HEK293T (cell line): ENCODE results near the gene FBXW8.

Experiments
- CTCF ChIA-PET: fragments of 350-600 bp; formaldehyde crosslinking; extraction: SDS; loops from one replicate; lab custom pipeline; 2021; ENCODE audit warnings: antibody characterized with exemption, inconsistent platforms; lab: Yijun Ruan, JAX
- POLR2A ChIA-PET: fragments of 350-600 bp; formaldehyde crosslinking; extraction: SDS; loops from one replicate; lab custom pipeline; 2020; ENCODE audit warnings: antibody characterized with exemption, inconsistent platforms; lab: Yijun Ruan, JAX
- DNase-seq: peaks from one replicate; pipeline ENCODE4 v3.0.0; 2012; ENCODE audit warnings: mixed read lengths; ENCODE audit errors: extremely low spot score
- ARNT ChIP-seq: fragments of 450-650 bp; IDR thresholded peaks from 2 replicates; pipeline ENCODE4 v1.6.1; 2017; ENCODE audit warnings: mild to moderate bottlenecking
- BHLHE40 ChIP-seq: fragments of 450-650 bp; IDR thresholded peaks from 2 replicates; pipeline ENCODE4 v1.6.1; 2016; ENCODE audit warnings: mild to moderate bottlenecking, moderate library complexity, borderline replicate concordance
- CTBP1 ChIP-seq: fragments of 450-650 bp; IDR thresholded peaks from 2 replicates; pipeline ENCODE4 v1.6.1; 2016; ENCODE audit warnings: borderline replicate concordance
- ELF4 ChIP-seq: fragments of 450-650 bp; IDR thresholded peaks from 2 replicates; pipeline ENCODE4 v1.6.1; 2017; ENCODE audit warnings: antibody characterized with exemption
- FOXA1 ChIP-seq: fragments of 450-650 bp; IDR thresholded peaks from 2 replicates; pipeline ENCODE4 v1.6.1; 2016; ENCODE audit warnings: mild to moderate bottlenecking
- FOXK2 ChIP-seq: fragments of 450-650 bp; IDR thresholded peaks from 2 replicates; pipeline ENCODE4 v1.6.1; 2016; ENCODE audit warnings: mild to moderate bottlenecking
- FOXM1 ChIP-seq: fragments of 450-650 bp; IDR thresholded peaks from 2 replicates; pipeline ENCODE4 v1.6.1; 2017; ENCODE audit warnings: mild to moderate bottlenecking, borderline replicate concordance
- HDGF ChIP-seq: fragments of 450-650 bp; IDR thresholded peaks from 2 replicates; pipeline ENCODE4 v1.6.1; 2017; ENCODE audit warnings: antibody characterized with exemption, borderline replicate concordance
- L3MBTL2 ChIP-seq: fragments of 450-650 bp; conservative IDR thresholded peaks from 2 replicates; pipeline ENCODE4 v1.6.1; 2016; ENCODE audit warnings: mild to moderate bottlenecking
- LEF1 ChIP-seq: fragments of 450-650 bp; IDR thresholded peaks from 2 replicates; pipeline ENCODE4 v1.6.1; 2017; ENCODE audit warnings: mild to moderate bottlenecking, borderline replicate concordance
- NFRKB ChIP-seq: fragments of 450-650 bp; IDR thresholded peaks from 2 replicates; pipeline ENCODE4 v1.6.1; 2016; ENCODE audit warnings: mild to moderate bottlenecking, moderate library complexity
- PKNOX1 ChIP-seq: fragments of 450-650 bp; IDR thresholded peaks from 2 replicates; pipeline ENCODE4 v1.6.1; 2016
- SP1 ChIP-seq: fragments of 450-650 bp; IDR thresholded peaks from 2 replicates; pipeline ENCODE4 v1.6.1; 2017
- SUZ12 ChIP-seq: fragments of 450-650 bp; IDR thresholded peaks from 2 replicates; pipeline ENCODE4 v1.6.1; 2016; ENCODE audit warnings: mild to moderate bottlenecking
- TARDBP ChIP-seq: fragments of 450-650 bp; IDR thresholded peaks from 2 replicates; pipeline ENCODE4 v1.6.1; 2016
- ZNF384 ChIP-seq: fragments of 450-650 bp; IDR thresholded peaks from 2 replicates; pipeline ENCODE4 v1.6.1; 2016

FBXW8 gene

GRCh38 chr12:117023998-117024960 is 113.5 kb downstream of the FBXW8 start:
- no peak for TF ChIP-seq SUZ12
- no peak for TF ChIP-seq CTBP1
- no peak for TF ChIP-seq L3MBTL2
- no peak for TF ChIP-seq FOXK2
- ChIA-PET CTCF (interaction anchor here (0.6 to 1.6 kb wide), 3 partner anchors 82 to 104 kb away, joined by 3 to 4 read pairs (median 4); no protein-coding TSS in a partner anchor), POLR2A (no interaction called here)
- no peak for DNase-seq

DNA sequence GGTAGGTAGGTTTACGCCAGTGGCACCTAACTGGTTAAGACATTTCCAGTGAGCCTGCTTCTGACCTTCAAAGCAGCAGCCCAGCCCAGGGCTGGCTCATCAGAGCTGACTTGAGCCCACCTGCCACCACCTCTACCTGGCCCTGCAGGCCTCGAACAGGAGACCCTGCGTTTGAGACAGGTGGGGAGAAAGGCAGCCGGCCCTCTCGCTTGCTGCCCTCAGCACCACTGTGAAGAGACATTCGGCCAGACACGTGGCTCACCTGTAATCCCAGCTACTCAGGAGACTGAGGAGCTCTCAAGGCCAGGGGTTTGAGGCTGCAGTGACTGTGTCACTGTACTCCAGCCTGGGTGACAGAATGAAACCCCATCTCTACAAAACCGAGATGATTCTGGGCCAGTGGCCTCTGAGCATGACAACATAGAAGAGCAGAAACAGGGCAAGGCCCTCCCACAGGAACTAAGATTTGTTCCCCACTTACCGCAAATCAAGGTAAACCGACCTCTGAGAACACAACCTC is 114.3 kb downstream of the FBXW8 start:
- TF ChIP-seq L3MBTL2 (no peak), ARNT (no peak), ZNF384 (no peak), FOXK2 (no peak), CTBP1 (no peak), BHLHE40 (no peak), HDGF (no peak), ELF4 (no peak), TARDBP (no peak), FOXA1 (no peak), LEF1 (no peak), SP1 (no peak), FOXM1 (no peak), NFRKB (no peak), SUZ12 (no peak), PKNOX1 (no peak)
- no peak for DNase-seq
- ChIA-PET POLR2A (no interaction called here), CTCF (interaction anchor here (0.9 to 1.6 kb wide), 2 partner anchors 81 to 95 kb away, joined by 4 read pairs; no protein-coding TSS in a partner anchor)

DNA sequence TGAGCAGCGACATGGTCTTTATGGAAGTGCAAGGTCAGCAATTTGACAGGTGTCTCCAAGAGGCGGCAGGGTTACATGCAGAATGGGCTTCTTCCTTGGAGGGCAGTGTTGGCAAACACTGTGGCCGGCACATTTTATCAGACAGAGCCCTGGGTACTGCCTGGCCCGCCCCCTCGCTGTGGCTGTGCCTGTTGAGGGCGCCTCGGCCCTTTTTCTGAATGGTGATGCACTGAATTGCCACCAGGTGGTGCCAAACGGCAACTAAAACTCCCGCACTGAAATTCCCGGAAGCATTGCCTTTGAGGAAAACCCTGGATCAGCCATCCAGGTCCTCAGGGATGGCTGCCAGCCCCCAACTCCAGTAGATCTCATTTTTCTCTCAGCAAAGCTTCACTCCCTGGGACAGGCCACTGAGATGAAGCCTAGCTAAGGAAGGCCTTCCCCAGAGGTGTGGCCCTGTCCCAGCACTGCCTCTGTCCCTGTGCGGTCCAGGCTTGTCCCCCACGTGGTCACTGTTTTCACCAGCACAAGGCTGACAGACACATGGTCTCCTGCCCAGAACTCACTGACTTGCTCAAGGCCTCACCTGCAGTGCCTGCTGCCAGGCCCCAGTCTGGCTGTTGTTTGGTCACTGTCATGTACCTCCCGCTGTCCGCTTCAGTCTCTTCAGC is 114.9 kb downstream of the FBXW8 start:
- no peak for TF ChIP-seq ARNT
- peak; percentile 35; the same call in 1 of the 2 replicates for TF ChIP-seq ELF4
- no peak for TF ChIP-seq NFRKB
- no peak for TF ChIP-seq BHLHE40
- ChIA-PET CTCF (no interaction called here), POLR2A (no interaction called here)
- peak; percentile 82 for DNase-seq

DNA sequence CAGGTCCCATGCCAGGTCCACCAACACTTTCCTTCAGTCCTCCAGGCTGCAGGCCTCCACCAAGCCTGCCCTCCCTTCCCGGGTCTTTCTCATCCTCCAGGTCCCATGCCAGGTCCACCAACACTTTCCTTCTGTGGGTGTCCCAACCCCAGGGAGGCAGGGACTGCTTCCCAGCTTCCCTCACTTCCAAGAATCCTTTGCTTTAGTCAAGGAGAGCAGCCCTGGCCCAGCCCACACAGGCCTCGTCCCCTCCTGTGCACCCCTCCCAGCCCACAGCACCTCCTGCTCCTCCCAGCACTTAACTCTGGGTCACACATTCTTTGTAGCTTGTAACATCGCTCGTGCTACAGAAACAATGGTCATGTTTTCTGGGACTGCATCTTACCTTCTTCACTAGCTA is 115.6 kb downstream of the FBXW8 start:
- TF ChIP-seq BHLHE40 = no peak
- no peak for TF ChIP-seq TARDBP
- TF ChIP-seq HDGF = no peak
- no peak for TF ChIP-seq CTBP1
- no peak for TF ChIP-seq LEF1
- TF ChIP-seq FOXK2 = no peak
- no peak for TF ChIP-seq ZNF384
- no peak for TF ChIP-seq FOXA1
- TF ChIP-seq ELF4 = no peak
- no peak for TF ChIP-seq SP1
- no peak for TF ChIP-seq PKNOX1
- ChIA-PET POLR2A (no interaction called here), CTCF (interaction anchor here (1.1 kb wide), 1 partner anchor 10 kb away, joined by 3 read pairs; no protein-coding TSS in a partner anchor)
- DNase-seq = no peak

GRCh38 chr12:117026921-117027250 is 116.1 kb downstream of the FBXW8 start:
- no peak for TF ChIP-seq TARDBP
- no peak for TF ChIP-seq FOXM1
- no peak for TF ChIP-seq FOXA1
- TF ChIP-seq NFRKB = no peak
- no peak for TF ChIP-seq SUZ12
- no peak for TF ChIP-seq FOXK2
- no peak for TF ChIP-seq SP1
- no peak for TF ChIP-seq ARNT
- no peak for TF ChIP-seq BHLHE40
- TF ChIP-seq CTBP1 = no peak
- no peak for TF ChIP-seq HDGF
- no peak for TF ChIP-seq PKNOX1
- no peak for TF ChIP-seq ZNF384
- TF ChIP-seq L3MBTL2 = no peak
- no peak for TF ChIP-seq ELF4
- ChIA-PET POLR2A (no interaction called here), CTCF (interaction anchor here (1.1 to 2.7 kb wide), 2 partner anchors 9 to 93 kb away, joined by 3 to 14 read pairs; no protein-coding TSS in a partner anchor)
- DNase-seq = no peak
